Testis (tissue), 2 donors: ENCODE measurements around the gene F8A2.
"Not testable (repeated sequence)": the region's sequence is repeated elsewhere in the genome, so short reads cannot be mapped to it uniquely, and the experiment has no call there.

Source experiments
- POLR2A ChIP-seq: fragments of 450-650 bp; IDR thresholded peaks from one replicate; pipeline ENCODE4 v1.6.1; 2017; ENCODE audit warnings: antibody characterized with exemption, mild to moderate bottlenecking, moderate library complexity
- TF ChIP-seq, protein P1 (sequence below), 3 experiments: fragments of 450-650 bp in 2 of 3; fragments of 200-600 bp in 1 of 3; sonication (generic) in 1 of 3; IDR thresholded peaks; one replicate each; pipeline ENCODE4 v1.5.1; 2016 to 2019; ENCODE audit warnings: antibody characterized with exemption in 3 of 3, mild to moderate bottlenecking in 2 of 3, moderate library complexity in 1 of 3

DNA sequence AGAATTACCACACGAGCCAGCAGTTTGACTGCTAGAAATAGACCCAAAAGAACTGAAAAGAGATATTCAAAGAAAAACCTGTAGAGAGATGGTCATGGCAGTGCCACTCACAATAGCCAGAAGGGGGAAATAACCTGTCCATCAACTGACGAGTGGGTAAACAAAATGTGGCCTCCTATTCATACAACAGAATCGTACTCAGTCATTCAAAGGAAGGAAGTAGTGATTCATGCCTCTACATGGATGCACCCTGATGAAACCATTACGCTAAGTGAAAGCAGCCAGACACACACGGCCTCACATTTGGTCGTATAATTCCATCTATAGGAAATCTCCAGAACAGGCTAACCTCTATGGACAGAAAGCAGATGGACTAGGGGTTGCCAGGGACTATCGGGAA lies 2.1 kb upstream of the F8A2 start:
- TF ChIP-seq, protein P1, sequence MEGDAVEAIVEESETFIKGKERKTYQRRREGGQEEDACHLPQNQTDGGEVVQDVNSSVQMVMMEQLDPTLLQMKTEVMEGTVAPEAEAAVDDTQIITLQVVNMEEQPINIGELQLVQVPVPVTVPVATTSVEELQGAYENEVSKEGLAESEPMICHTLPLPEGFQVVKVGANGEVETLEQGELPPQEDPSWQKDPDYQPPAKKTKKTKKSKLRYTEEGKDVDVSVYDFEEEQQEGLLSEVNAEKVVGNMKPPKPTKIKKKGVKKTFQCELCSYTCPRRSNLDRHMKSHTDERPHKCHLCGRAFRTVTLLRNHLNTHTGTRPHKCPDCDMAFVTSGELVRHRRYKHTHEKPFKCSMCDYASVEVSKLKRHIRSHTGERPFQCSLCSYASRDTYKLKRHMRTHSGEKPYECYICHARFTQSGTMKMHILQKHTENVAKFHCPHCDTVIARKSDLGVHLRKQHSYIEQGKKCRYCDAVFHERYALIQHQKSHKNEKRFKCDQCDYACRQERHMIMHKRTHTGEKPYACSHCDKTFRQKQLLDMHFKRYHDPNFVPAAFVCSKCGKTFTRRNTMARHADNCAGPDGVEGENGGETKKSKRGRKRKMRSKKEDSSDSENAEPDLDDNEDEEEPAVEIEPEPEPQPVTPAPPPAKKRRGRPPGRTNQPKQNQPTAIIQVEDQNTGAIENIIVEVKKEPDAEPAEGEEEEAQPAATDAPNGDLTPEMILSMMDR (IDR thresholded peaks at IDR 0.05), result not testable (repeated sequence)
- not testable (repeated sequence) for TF ChIP-seq POLR2A
